ENCODE results near the gene KCNQ1.

The KCNQ1 gene

GRCh38 chr11:2833051-2833715 lies 388.4 kb downstream of the KCNQ1 start:
- TF ChIP-seq CTCF (IDR thresholded peaks at IDR 0.05; ENCODE audit: borderline replicate concordance, insufficient read depth, low read depth, low read length) = no peak
- no peak overlapping the region for H3K4me3 ChIP-seq (ENCODE audit: low read depth, low read length)

GRCh38 chr11:2833716-2834502 lies 389.1 kb downstream of the KCNQ1 start:
- no peak overlapping the region for H3K4me3 ChIP-seq (ENCODE audit: low read depth, low read length)
- TF ChIP-seq CTCF (IDR thresholded peaks at IDR 0.05; ENCODE audit: borderline replicate concordance, insufficient read depth, low read depth, low read length) = no peak

GRCh38 chr11:2834503-2835273 lies 389.9 kb downstream of the KCNQ1 start:
- TF ChIP-seq CTCF (IDR thresholded peaks at IDR 0.05; ENCODE audit: borderline replicate concordance, insufficient read depth, low read depth, low read length) = no peak
- H3K4me3 ChIP-seq (ENCODE audit: low read depth, low read length) = no peak overlapping the region

- no peak overlapping the region for H3K4me3 ChIP-seq (ENCODE audit: low read depth, low read length)
- TF ChIP-seq CTCF (IDR thresholded peaks at IDR 0.05; ENCODE audit: borderline replicate concordance, insufficient read depth, low read depth, low read length) = no peak
Measured at GRCh38 chr11:2835296-2835695, 390.5 kb downstream of the KCNQ1 start.

GRCh38 chr11:2835751-2836150 lies 390.9 kb downstream of the KCNQ1 start:
- H3K4me3 ChIP-seq (ENCODE audit: low read depth, low read length) = no peak overlapping the region
- TF ChIP-seq CTCF (IDR thresholded peaks at IDR 0.05; ENCODE audit: borderline replicate concordance, insufficient read depth, low read depth, low read length) = no peak

- no peak overlapping the region for H3K4me3 ChIP-seq (ENCODE audit: low read depth, low read length)
- no peak for TF ChIP-seq CTCF (IDR thresholded peaks at IDR 0.05; ENCODE audit: borderline replicate concordance, insufficient read depth, low read depth, low read length)
Measured at GRCh38 chr11:2836315-2837095, 391.7 kb downstream of the KCNQ1 start.

All from GM12875 (cell line).